ENCODE results near the gene XK.

DNA sequence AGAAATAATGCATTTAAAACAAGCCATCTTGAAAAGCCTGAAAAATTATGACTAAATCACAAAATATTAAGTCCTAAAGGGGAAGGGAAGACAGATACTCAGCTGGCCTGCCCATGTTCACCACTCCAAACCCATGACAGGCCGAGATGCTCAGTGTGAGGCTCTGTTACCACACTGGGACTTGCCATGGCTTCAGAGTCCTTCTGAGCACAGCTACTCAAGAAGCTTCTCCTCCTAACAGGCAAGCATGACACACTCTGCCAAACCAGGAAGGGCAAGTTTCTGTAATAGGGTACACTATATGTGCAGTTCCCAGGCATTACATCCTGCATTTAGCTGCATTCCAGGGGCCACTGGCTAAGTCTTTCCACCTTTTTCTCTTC is 60.2 kb downstream of the XK start:
- TF ChIP-seq, protein P1, sequence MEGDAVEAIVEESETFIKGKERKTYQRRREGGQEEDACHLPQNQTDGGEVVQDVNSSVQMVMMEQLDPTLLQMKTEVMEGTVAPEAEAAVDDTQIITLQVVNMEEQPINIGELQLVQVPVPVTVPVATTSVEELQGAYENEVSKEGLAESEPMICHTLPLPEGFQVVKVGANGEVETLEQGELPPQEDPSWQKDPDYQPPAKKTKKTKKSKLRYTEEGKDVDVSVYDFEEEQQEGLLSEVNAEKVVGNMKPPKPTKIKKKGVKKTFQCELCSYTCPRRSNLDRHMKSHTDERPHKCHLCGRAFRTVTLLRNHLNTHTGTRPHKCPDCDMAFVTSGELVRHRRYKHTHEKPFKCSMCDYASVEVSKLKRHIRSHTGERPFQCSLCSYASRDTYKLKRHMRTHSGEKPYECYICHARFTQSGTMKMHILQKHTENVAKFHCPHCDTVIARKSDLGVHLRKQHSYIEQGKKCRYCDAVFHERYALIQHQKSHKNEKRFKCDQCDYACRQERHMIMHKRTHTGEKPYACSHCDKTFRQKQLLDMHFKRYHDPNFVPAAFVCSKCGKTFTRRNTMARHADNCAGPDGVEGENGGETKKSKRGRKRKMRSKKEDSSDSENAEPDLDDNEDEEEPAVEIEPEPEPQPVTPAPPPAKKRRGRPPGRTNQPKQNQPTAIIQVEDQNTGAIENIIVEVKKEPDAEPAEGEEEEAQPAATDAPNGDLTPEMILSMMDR (IDR thresholded peaks at IDR 0.05), result no peak
- no peak for TF ChIP-seq EP300 (IDR thresholded peaks at IDR 0.05)
- TF ChIP-seq POLR2A (IDR thresholded peaks at IDR 0.05), result no peak
- no peak for TF ChIP-seq POLR2AphosphoS5 (IDR thresholded peaks at IDR 0.05)
